H9 (cell line): ENCODE data around the gene VCPKMT. TPM values are rescaled to one million over a fixed set of nuclear protein-coding genes. Genes with fewer than 3 reads are reported as not detected.

Source experiments
- DNase-seq: peaks from one replicate; pipeline ENCODE4 v3.0.0-alpha.2; 2017
- H2AFZ ChIP-seq: one replicate; pipeline ENCODE4 v1.6.1; 2013; ENCODE audit warnings: mild to moderate bottlenecking, low read length, control low read depth, moderate library complexity
- H2AK5ac ChIP-seq: 2 replicates; pipeline ENCODE4 v1.6.1; 2013; ENCODE audit warnings: low read length, control low read depth, mixed read lengths; ENCODE audit not compliant: insufficient read length
- H2BK120ac ChIP-seq: one replicate; pipeline ENCODE4 v1.6.1; 2013; ENCODE audit warnings: low read depth, mild to moderate bottlenecking, low read length, control low read depth, inconsistent platforms; ENCODE audit not compliant: poor library complexity, severe bottlenecking
- H2BK12ac ChIP-seq: 2 replicates; pipeline ENCODE4 v1.6.1; 2013; ENCODE audit warnings: low read length, control low read depth, mixed read lengths, low read depth; ENCODE audit not compliant: insufficient read length
- H2BK15ac ChIP-seq: 2 replicates; pipeline ENCODE4 v1.6.1; 2013; ENCODE audit warnings: low read depth, low read length, control low read depth
- H2BK20ac ChIP-seq: one replicate; pipeline ENCODE4 v1.6.1; 2013; ENCODE audit warnings: low read depth, mild to moderate bottlenecking, low read length, control low read depth, inconsistent platforms; ENCODE audit not compliant: poor library complexity, severe bottlenecking
- H2BK5ac ChIP-seq: 2 replicates; pipeline ENCODE4 v1.6.1; 2013; ENCODE audit warnings: low read length, control low read depth, mixed read lengths; ENCODE audit not compliant: insufficient read length
- H3K14ac ChIP-seq: 2 replicates; pipeline ENCODE4 v1.6.1; 2013; ENCODE audit warnings: low read length, control low read depth; ENCODE audit not compliant: insufficient read depth
- H3K18ac ChIP-seq: 2 replicates; pipeline ENCODE4 v1.6.1; 2013; ENCODE audit warnings: low read depth, mild to moderate bottlenecking, mixed read lengths, low read length, control low read depth; ENCODE audit not compliant: insufficient read length
- H3K23ac ChIP-seq: 2 replicates; pipeline ENCODE4 v1.6.1; 2013; ENCODE audit warnings: low read length, control low read depth, mixed read lengths, low read depth; ENCODE audit not compliant: insufficient read length
- H3K23me2 ChIP-seq: 2 replicates; pipeline ENCODE4 v1.6.1; 2013; ENCODE audit warnings: low read depth, mild to moderate bottlenecking, mixed read lengths, low read length, control low read depth; ENCODE audit not compliant: insufficient read length, poor library complexity, severe bottlenecking
- H3K27ac ChIP-seq: 2 replicates; pipeline ENCODE4 v1.5.1; 2013; ENCODE audit warnings: low read length, control low read depth, mixed read lengths, low read depth; ENCODE audit not compliant: insufficient read length
- H3K27me3 ChIP-seq: 2 replicates; pipeline ENCODE4 v1.6.1; 2013; ENCODE audit warnings: low read length, control low read depth, inconsistent platforms; ENCODE audit not compliant: insufficient read depth
- H3K4ac ChIP-seq: 2 replicates; pipeline ENCODE4 v1.6.1; 2013; ENCODE audit warnings: low read depth, mild to moderate bottlenecking, control low read depth, inconsistent platforms, low read length, moderate library complexity
- H3K4me1 ChIP-seq: 2 replicates; pipeline ENCODE4 v1.6.1; 2013; ENCODE audit warnings: low read length, control low read depth, inconsistent platforms; ENCODE audit not compliant: insufficient read depth
- H3K4me2 ChIP-seq: 2 replicates; pipeline ENCODE4 v1.6.1; 2013; ENCODE audit warnings: low read length, control low read depth, mixed read lengths; ENCODE audit not compliant: insufficient read length, insufficient read depth
- H3K56ac ChIP-seq: 2 replicates; pipeline ENCODE4 v1.6.1; 2013; ENCODE audit warnings: low read depth, mild to moderate bottlenecking, mixed read lengths, low read length, control low read depth; ENCODE audit not compliant: insufficient read length
- H3K79me1 ChIP-seq: 2 replicates; pipeline ENCODE4 v1.6.1; 2013; ENCODE audit warnings: low read depth, mild to moderate bottlenecking, moderate library complexity, low read length, control low read depth, inconsistent platforms; ENCODE audit not compliant: insufficient read depth, poor library complexity, severe bottlenecking
- H3K79me2 ChIP-seq: 2 replicates; pipeline ENCODE4 v1.6.1; 2013; ENCODE audit warnings: low read length, control low read depth, inconsistent platforms; ENCODE audit not compliant: insufficient read depth
- H3K9ac ChIP-seq: 2 replicates; pipeline ENCODE4 v1.6.1; 2013; ENCODE audit warnings: low read length, control low read depth, mixed read lengths; ENCODE audit not compliant: insufficient read length; ENCODE audit errors: extremely low read depth
- H3K9me3 ChIP-seq: one replicate; pipeline ENCODE4 v1.6.1; 2013; ENCODE audit warnings: low read depth, low read length, inconsistent platforms; ENCODE audit not compliant: control insufficient read depth
- H3T11ph ChIP-seq: one replicate; pipeline ENCODE4 v1.6.1; 2013; ENCODE audit warnings: mild to moderate bottlenecking, low read length, control low read depth, inconsistent platforms
- H4K20me1 ChIP-seq: one replicate; pipeline ENCODE4 v1.6.1; 2013; ENCODE audit not compliant: control insufficient read depth, insufficient read length, insufficient read depth
- H4K5ac ChIP-seq: 2 replicates; pipeline ENCODE4 v1.6.1; 2013; ENCODE audit warnings: low read depth, mild to moderate bottlenecking, mixed read lengths, low read length, control low read depth; ENCODE audit not compliant: insufficient read length
- H4K8ac ChIP-seq: replicated peaks from 2 replicates; pipeline ENCODE4 v1.6.1; 2013; ENCODE audit warnings: low read length, control low read depth, mixed read lengths, low read depth; ENCODE audit not compliant: insufficient read length
- H4K91ac ChIP-seq: 2 replicates; pipeline ENCODE4 v1.6.1; 2013; ENCODE audit warnings: low read depth, mild to moderate bottlenecking, moderate library complexity, mixed read lengths, low read length, control low read depth; ENCODE audit not compliant: insufficient read length
- H3K27ac Mint-ChIP-seq, 3 experiments: 2 replicates in 2 of 3; 3 replicates in 1 of 3; pipeline ENCODE4 v1.8.0; 2020 to 2021; ENCODE audit warnings: mixed read lengths in 3 of 3, mild to moderate bottlenecking in 1 of 3, moderate library complexity in 1 of 3
- H3K27me3 Mint-ChIP-seq: 2 replicates; pipeline ENCODE4 v1.8.0; 2021; ENCODE audit warnings: low read depth, mild to moderate bottlenecking, moderate library complexity, mixed read lengths
- H3K36me3 Mint-ChIP-seq, 3 experiments: 2 replicates in 2 of 3; 3 replicates in 1 of 3; pipeline ENCODE4 v1.8.0; 2020 to 2021; ENCODE audit warnings: low read depth in 3 of 3, mixed read lengths in 3 of 3; ENCODE audit not compliant: insufficient read depth in 1 of 3
- H3K4me1 Mint-ChIP-seq, 2 experiments: 2 replicates each; pipeline ENCODE4 v1.8.0; 2020; ENCODE audit warnings: mixed read lengths in 2 of 2
- H3K4me3 Mint-ChIP-seq, 2 experiments: 2 replicates in 1 of 2; 3 replicates in 1 of 2; pipeline ENCODE4 v1.8.0; 2020 to 2021; ENCODE audit warnings: mild to moderate bottlenecking in 2 of 2, mixed read lengths in 2 of 2, moderate library complexity in 1 of 2
- H3K9me3 Mint-ChIP-seq, 2 experiments: 2 replicates in 1 of 2; 3 replicates in 1 of 2; pipeline ENCODE4 v1.8.0; 2020; ENCODE audit warnings: mild to moderate bottlenecking in 2 of 2, mixed read lengths in 2 of 2, moderate library complexity in 1 of 2
- WGBS: extraction: QIAGEN DNeasy Blood & Tissue Kit; methylation state at CpG from one replicate; pipeline ENCODE4 v1.1.7; 2013; ENCODE audit warnings: missing lambda C conversion rate, low lambda C conversion rate, mixed read lengths; ENCODE audit not compliant: insufficient read length; ENCODE audit errors: extremely low coverage; 5-methylcytosine and 5-hydroxymethylcytosine counted together
- total RNA-seq: library from RNA; stranded (reverse); gene quantifications from 2 replicates; pipeline ENCODE4 v1.2.1, GENCODE V29; 2021
- TF ChIP-seq, protein P1 (sequence below): fragments of 200-600 bp; sonication (generic); conservative IDR thresholded peaks from 3 replicates; pipeline ENCODE4 v1.8.0; 2021; ENCODE audit warnings: antibody characterized with exemption, mild to moderate bottlenecking

The VCPKMT gene
- total RNA-seq, 1 experiment from 2014 or later = 13.7 TPM

DNA sequence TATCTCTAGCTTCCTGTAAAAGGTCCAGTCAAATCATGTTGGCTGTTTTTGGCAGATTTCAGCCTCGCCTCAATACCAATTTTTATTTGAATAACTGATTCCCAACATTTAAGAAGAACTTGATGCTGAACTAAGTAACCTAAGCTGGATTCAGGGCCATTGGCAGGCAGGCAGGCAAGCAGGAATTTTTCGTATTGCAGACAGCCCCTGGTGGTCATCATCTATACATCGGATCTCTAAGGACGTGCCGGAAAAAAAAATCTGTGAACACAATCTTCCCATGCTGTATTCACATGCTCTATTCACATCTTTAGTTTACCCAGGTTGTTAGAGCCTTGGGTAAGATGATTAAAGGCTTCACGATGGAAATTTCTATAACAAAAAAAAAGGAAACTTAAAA lies 7.0 kb downstream of the VCPKMT start:
- Mint-ChIP-seq H3K4me1 (peaks cover 4 to 16% of the 10 kb centered on the region in 2 experiments; a peak in 2 of 4 replicates), H3K36me3 (peaks cover 29 to 62% (median 50%) of the 10 kb centered on the region in 3 experiments), H3K9me3 (no peaks in the 10 kb centered on the region), H3K27me3 (no peaks in the 10 kb centered on the region; the same call in 1 of the 2 replicates), H3K27ac (no peak overlapping the region; a peak in 1 of 7 replicates), H3K4me3 (no peak overlapping the region)
- no peak overlapping the region for H3K9ac ChIP-seq
- no peak overlapping the region for H2AK5ac ChIP-seq
- H3K14ac ChIP-seq = no peak overlapping the region
- H2BK12ac ChIP-seq = no peak overlapping the region
- no peak overlapping the region for H2AFZ ChIP-seq
- no peak overlapping the region for H4K91ac ChIP-seq
- no peak overlapping the region for H3T11ph ChIP-seq
- no peak overlapping the region for H2BK5ac ChIP-seq
- H4K8ac ChIP-seq = no peak overlapping the region
- no peaks in the 10 kb centered on the region for H3K23me2 ChIP-seq
- no peak overlapping the region for H3K56ac ChIP-seq
- H3K9me3 ChIP-seq = no peaks in the 10 kb centered on the region
- no peak overlapping the region for H3K27ac ChIP-seq
- WGBS = no CpG with 5 or more reads among the region's 6 CpGs
- H3K23ac ChIP-seq = no peak overlapping the region
- no peak overlapping the region for H2BK15ac ChIP-seq
- H4K5ac ChIP-seq = no peak overlapping the region
- H3K18ac ChIP-seq = no peak overlapping the region
- no peaks in the 10 kb centered on the region for H4K20me1 ChIP-seq
- no peaks in the 10 kb centered on the region for H3K79me1 ChIP-seq
- no peak overlapping the region for H2BK20ac ChIP-seq
- TF ChIP-seq, protein P1, sequence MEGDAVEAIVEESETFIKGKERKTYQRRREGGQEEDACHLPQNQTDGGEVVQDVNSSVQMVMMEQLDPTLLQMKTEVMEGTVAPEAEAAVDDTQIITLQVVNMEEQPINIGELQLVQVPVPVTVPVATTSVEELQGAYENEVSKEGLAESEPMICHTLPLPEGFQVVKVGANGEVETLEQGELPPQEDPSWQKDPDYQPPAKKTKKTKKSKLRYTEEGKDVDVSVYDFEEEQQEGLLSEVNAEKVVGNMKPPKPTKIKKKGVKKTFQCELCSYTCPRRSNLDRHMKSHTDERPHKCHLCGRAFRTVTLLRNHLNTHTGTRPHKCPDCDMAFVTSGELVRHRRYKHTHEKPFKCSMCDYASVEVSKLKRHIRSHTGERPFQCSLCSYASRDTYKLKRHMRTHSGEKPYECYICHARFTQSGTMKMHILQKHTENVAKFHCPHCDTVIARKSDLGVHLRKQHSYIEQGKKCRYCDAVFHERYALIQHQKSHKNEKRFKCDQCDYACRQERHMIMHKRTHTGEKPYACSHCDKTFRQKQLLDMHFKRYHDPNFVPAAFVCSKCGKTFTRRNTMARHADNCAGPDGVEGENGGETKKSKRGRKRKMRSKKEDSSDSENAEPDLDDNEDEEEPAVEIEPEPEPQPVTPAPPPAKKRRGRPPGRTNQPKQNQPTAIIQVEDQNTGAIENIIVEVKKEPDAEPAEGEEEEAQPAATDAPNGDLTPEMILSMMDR = peak; percentile 51
- H3K4me1 ChIP-seq = no peaks in the 10 kb centered on the region; the same call in 1 of the 2 replicates
- H3K4me2 ChIP-seq = no peak overlapping the region
- H3K4ac ChIP-seq = no peak overlapping the region
- H2BK120ac ChIP-seq = no peak overlapping the region
- no peaks in the 10 kb centered on the region for H3K27me3 ChIP-seq
- H3K79me2 ChIP-seq = no peaks in the 10 kb centered on the region
- no peak for DNase-seq
